Measurements from ENCODE around the gene CBARP.

GRCh38 chr19:1223018-1223855 lies 14.6 kb downstream of the CBARP start:
- TF ChIP-seq, protein P1, sequence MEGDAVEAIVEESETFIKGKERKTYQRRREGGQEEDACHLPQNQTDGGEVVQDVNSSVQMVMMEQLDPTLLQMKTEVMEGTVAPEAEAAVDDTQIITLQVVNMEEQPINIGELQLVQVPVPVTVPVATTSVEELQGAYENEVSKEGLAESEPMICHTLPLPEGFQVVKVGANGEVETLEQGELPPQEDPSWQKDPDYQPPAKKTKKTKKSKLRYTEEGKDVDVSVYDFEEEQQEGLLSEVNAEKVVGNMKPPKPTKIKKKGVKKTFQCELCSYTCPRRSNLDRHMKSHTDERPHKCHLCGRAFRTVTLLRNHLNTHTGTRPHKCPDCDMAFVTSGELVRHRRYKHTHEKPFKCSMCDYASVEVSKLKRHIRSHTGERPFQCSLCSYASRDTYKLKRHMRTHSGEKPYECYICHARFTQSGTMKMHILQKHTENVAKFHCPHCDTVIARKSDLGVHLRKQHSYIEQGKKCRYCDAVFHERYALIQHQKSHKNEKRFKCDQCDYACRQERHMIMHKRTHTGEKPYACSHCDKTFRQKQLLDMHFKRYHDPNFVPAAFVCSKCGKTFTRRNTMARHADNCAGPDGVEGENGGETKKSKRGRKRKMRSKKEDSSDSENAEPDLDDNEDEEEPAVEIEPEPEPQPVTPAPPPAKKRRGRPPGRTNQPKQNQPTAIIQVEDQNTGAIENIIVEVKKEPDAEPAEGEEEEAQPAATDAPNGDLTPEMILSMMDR (IDR thresholded peaks at IDR 0.05) = peak; percentile 60
- no peak for TF ChIP-seq EZH2 (IDR thresholded peaks at IDR 0.05)
